SU-DHL-6 (cell line): ENCODE data around the gene RGS3.
"Not testable (repeated sequence)": the region's sequence is repeated elsewhere in the genome, so short reads cannot be mapped to it uniquely, and the experiment has no call there.

Source experiments
- H2AFZ ChIP-seq: fragments of 200-600 bp; sonication (generic); 2 replicates; pipeline ENCODE4 v1.6.1; 2014; ENCODE audit warnings: low read depth, mild to moderate bottlenecking, moderate library complexity, mixed read lengths, antibody characterized with exemption, low read length; ENCODE audit not compliant: severe bottlenecking
- H3F3A ChIP-seq: fragments of 200-600 bp; shearing (Covaris generic); 2 replicates; pipeline ENCODE4 v1.6.0; 2016; ENCODE audit warnings: antibody characterized with exemption, mild to moderate bottlenecking; ENCODE audit not compliant: insufficient read depth
- H3K27ac ChIP-seq: fragments of 200-600 bp; sonication (generic); 2 replicates; pipeline ENCODE4 v1.5.1; 2016; ENCODE audit warnings: low read depth, mild to moderate bottlenecking, low read length, moderate library complexity, mixed read lengths
- H3K27me3 ChIP-seq: fragments of 200-600 bp; sonication (generic), shearing (Covaris generic); 2 replicates; pipeline ENCODE4 v1.6.0; 2014; ENCODE audit warnings: mild to moderate bottlenecking, low read length
- H3K36me3 ChIP-seq: fragments of 200-600 bp; sonication (generic); 2 replicates; pipeline ENCODE4 v1.6.1; 2014; ENCODE audit warnings: mild to moderate bottlenecking, low read length, mixed read lengths
- H3K4me2 ChIP-seq: fragments of 300-600, 200-600 bp; shearing (Covaris generic), sonication (generic); 2 replicates; pipeline ENCODE4 v1.6.0; 2014; ENCODE audit warnings: low read length, low read depth, mild to moderate bottlenecking; ENCODE audit not compliant: poor library complexity, severe bottlenecking
- H3K4me3 ChIP-seq: fragments of 200-600 bp; sonication (generic); 2 replicates; pipeline ENCODE4 v1.5.1; 2014; ENCODE audit warnings: antibody characterized with exemption, low read length, mild to moderate bottlenecking, mixed read lengths; ENCODE audit not compliant: insufficient read depth, poor library complexity, severe bottlenecking
- H3K79me2 ChIP-seq: fragments of 200-600 bp; sonication (generic); 2 replicates; pipeline ENCODE4 v1.6.1; 2014; ENCODE audit warnings: mild to moderate bottlenecking, low read length, moderate library complexity; ENCODE audit not compliant: insufficient read depth
- H3K9ac ChIP-seq: fragments of 200-600 bp; sonication (generic); 2 replicates; pipeline ENCODE4 v1.7.0; 2014; ENCODE audit warnings: mild to moderate bottlenecking, low read length
- H3K9me2 ChIP-seq: fragments of 200-600 bp; sonication (generic); replicated peaks from 2 replicates; pipeline ENCODE4 v1.6.1; 2014; ENCODE audit warnings: low read length; ENCODE audit not compliant: insufficient read depth
- H3K9me3 ChIP-seq: fragments of 200-600 bp; sonication (generic); 2 replicates; pipeline ENCODE4 v1.6.1; 2014; ENCODE audit warnings: low read length, mixed read lengths; ENCODE audit not compliant: insufficient read depth
- H4K20me1 ChIP-seq: fragments of 200-600 bp; sonication (generic); 2 replicates; pipeline ENCODE4 v1.6.1; 2014; ENCODE audit warnings: low read depth, mild to moderate bottlenecking, antibody characterized with exemption, low read length, moderate library complexity, mixed read lengths
- EZH2phosphoT487 ChIP-seq: fragments of 200-600 bp; sonication (generic), shearing (Covaris generic); conservative IDR thresholded peaks from 2 replicates; pipeline ENCODE4 v1.6.1; 2018; ENCODE audit warnings: mild to moderate bottlenecking, antibody characterized with exemption, low read length, moderate library complexity, mixed read lengths
- TF ChIP-seq, protein P1 (sequence below): fragments of 200-600 bp; sonication (generic); IDR thresholded peaks from one replicate; pipeline ENCODE4 v1.5.1; 2017; ENCODE audit warnings: antibody characterized with exemption, mild to moderate bottlenecking, low read length, moderate library complexity; ENCODE audit not compliant: insufficient read depth, poor library complexity, severe bottlenecking

Gene RGS3

GRCh38 chr9:113636693-113637092 is 173.2 kb downstream of the RGS3 start:
- no peak overlapping the region for H3K9ac ChIP-seq
- H3K79me2 ChIP-seq: no peaks in the 10 kb centered on the region
- TF ChIP-seq, protein P1, sequence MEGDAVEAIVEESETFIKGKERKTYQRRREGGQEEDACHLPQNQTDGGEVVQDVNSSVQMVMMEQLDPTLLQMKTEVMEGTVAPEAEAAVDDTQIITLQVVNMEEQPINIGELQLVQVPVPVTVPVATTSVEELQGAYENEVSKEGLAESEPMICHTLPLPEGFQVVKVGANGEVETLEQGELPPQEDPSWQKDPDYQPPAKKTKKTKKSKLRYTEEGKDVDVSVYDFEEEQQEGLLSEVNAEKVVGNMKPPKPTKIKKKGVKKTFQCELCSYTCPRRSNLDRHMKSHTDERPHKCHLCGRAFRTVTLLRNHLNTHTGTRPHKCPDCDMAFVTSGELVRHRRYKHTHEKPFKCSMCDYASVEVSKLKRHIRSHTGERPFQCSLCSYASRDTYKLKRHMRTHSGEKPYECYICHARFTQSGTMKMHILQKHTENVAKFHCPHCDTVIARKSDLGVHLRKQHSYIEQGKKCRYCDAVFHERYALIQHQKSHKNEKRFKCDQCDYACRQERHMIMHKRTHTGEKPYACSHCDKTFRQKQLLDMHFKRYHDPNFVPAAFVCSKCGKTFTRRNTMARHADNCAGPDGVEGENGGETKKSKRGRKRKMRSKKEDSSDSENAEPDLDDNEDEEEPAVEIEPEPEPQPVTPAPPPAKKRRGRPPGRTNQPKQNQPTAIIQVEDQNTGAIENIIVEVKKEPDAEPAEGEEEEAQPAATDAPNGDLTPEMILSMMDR: no peak
- TF ChIP-seq EZH2phosphoT487: no peak
- H3K36me3 ChIP-seq: no peaks in the 10 kb centered on the region
- H3K9me2 ChIP-seq: no peaks in the 10 kb centered on the region
- no peaks in the 10 kb centered on the region for H3K9me3 ChIP-seq
- no peak overlapping the region for H2AFZ ChIP-seq
- H4K20me1 ChIP-seq: no peaks in the 10 kb centered on the region
- no peak overlapping the region for H3K4me2 ChIP-seq
- H3K4me3 ChIP-seq: no peak overlapping the region
- H3F3A ChIP-seq: no peaks in the 10 kb centered on the region
- H3K27ac ChIP-seq: no peak overlapping the region
- no peaks in the 10 kb centered on the region for H3K27me3 ChIP-seq

- no peak overlapping the region for H3K4me2 ChIP-seq
- no peaks in the 10 kb centered on the region for H3K79me2 ChIP-seq
- H3K4me3 ChIP-seq: no peak overlapping the region
- no peaks in the 10 kb centered on the region for H3K36me3 ChIP-seq
- H3K9me3 ChIP-seq: no peaks in the 10 kb centered on the region
- H3F3A ChIP-seq: no peaks in the 10 kb centered on the region
- no peaks in the 10 kb centered on the region for H3K9me2 ChIP-seq
- no peak for TF ChIP-seq EZH2phosphoT487
- TF ChIP-seq, protein P1: no peak
- no peaks in the 10 kb centered on the region for H4K20me1 ChIP-seq
- no peaks in the 10 kb centered on the region for H3K27me3 ChIP-seq
- no peak overlapping the region for H3K9ac ChIP-seq
- no peak overlapping the region for H3K27ac ChIP-seq
- H2AFZ ChIP-seq: no peak overlapping the region
Measured at GRCh38 chr9:113638490-113638889, 175.0 kb downstream of the RGS3 start.

GRCh38 chr9:113638897-113639296 is 175.4 kb downstream of the RGS3 start:
- Histone ChIP-seq H3K4me3 (no peak overlapping the region), H3K9me2 (no peaks in the 10 kb centered on the region), H3K9me3 (no peaks in the 10 kb centered on the region), H3K4me2 (no peak overlapping the region), H3K27ac (no peak overlapping the region), H3K79me2 (no peaks in the 10 kb centered on the region), H3K27me3 (no peaks in the 10 kb centered on the region), H2AFZ (no peak overlapping the region), H4K20me1 (no peaks in the 10 kb centered on the region), H3F3A (no peaks in the 10 kb centered on the region), H3K9ac (no peak overlapping the region), H3K36me3 (no peaks in the 10 kb centered on the region)
- TF ChIP-seq EZH2phosphoT487: no peak
- TF ChIP-seq, protein P1: no peak

- H3F3A ChIP-seq, H3K27me3 ChIP-seq, H3K36me3 ChIP-seq, H3K9ac ChIP-seq, H3K79me2 ChIP-seq, H2AFZ ChIP-seq, H3K9me3 ChIP-seq, H3K27ac ChIP-seq, H3K4me3 ChIP-seq, H3K4me2 ChIP-seq, H4K20me1 ChIP-seq, H3K9me2 ChIP-seq: not testable (repeated sequence)
Measured at GRCh38 chr9:113639411-113639970, 176.0 kb downstream of the RGS3 start.
